ENCODE results near the gene RNF157.

RNF157 gene

DNA sequence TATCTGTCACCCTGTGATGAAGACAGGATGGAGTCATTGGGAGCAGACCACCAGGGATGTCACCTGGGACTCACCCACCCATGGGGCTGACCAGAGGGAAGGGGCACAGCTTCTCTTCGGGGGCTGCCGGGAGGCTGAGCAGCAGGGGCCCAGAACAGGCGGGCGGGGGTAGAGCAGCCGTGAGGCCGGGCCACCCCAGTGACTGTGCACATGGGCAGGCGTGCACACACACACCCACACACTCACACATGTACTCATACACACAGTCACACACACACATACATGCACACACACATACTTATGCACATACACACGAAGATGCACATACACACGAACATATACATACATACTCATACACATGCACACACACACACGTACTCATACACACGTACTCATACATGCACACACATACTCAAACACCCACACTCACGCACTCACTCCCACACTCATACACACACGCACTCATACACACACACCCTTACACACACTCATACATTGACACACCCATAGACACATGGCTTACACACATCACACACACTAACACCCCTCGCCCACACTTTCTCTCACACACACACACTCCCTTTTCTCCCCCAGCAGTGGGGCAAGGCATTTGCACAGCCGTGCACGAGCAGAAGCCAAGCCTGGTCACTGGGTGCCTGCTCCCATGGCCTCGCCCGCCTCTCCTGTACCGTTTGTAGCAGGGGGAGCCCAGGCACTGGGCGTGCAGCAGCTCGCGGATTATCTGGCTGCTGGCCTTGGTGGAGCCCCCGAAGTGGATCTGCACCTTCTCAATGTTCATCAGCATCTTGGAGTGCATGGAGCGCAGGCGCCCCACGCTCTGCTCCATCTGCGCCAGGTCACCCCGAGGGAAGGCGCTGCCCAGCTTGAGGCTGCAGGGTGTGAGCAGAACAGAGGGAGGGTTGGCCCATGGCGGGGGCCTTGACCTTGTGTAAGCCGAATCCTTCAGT is 37.3 kb upstream of the RNF157 start:
- Histone ChIP-seq H3K27me3 (ENCODE audit: insufficient read depth, poor library complexity, severe bottlenecking) (no peaks in the 10 kb centered on the region), H3K27ac (replicated peaks) (no peak overlapping the region), H3K4me3 (replicated peaks; ENCODE audit: insufficient read depth, low read length) (no peak overlapping the region)
- TF ChIP-seq REST (IDR thresholded peaks at IDR 0.05; ENCODE audit: insufficient replicate concordance, low read depth) (no peak), SPI1 (IDR thresholded peaks at IDR 0.05; ENCODE audit: borderline replicate concordance, low read depth) (no peak), CTCF (IDR thresholded peaks at IDR 0.05; ENCODE audit: insufficient read depth, low read length) (no peak), GABPA (IDR thresholded peaks at IDR 0.05; ENCODE audit: low read depth) (no peak), POLR2AphosphoS5 (IDR thresholded peaks at IDR 0.05; ENCODE audit: low read depth) (no peak)
- DNase-seq (ENCODE audit: low read depth in 1 of 2, low spot score in 1 of 2) = no peak

DNA sequence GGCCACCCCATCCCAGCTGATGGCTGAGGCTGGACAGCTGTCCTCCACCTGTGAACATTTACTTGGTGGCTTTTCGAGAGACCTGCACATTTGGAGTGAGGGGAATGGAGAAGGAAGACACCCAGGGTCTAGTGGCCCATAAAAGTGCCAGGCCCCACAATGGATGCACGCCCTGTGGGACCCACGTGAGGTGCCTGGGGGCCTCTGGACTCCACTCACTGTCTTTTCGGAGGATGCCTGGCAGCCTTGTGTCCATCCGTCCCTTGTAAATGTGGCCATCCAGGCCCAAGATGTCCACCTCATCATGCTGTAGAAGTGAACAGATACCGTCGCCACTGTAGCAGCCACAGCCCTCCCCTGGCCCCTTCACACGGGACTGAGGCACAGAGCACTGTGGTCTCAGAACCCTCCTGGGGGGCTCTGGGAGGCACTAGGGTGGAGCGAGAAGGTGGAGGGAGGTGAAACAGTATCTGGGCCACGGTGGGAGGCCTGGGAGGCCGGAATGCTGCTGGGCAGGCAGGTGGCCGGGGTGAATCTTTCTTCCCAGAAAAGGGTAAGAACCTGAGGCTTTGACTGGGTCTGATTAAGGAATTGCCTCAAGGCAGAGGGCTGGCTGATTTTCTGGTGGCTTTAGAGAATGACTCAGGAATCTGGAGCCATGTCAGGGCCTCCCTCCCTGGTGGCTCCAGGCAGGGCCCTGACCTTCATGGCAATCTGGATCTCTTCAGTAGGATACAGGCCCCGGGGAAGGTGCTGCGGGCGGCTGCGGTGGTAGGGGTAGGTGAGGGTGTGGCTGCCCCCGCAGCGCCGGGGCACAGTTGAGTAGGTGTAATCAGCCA is 36.4 kb upstream of the RNF157 start:
- Histone ChIP-seq H3K27me3 (ENCODE audit: insufficient read depth, poor library complexity, severe bottlenecking) (no peaks in the 10 kb centered on the region), H3K27ac (replicated peaks) (no peak overlapping the region), H3K4me3 (replicated peaks; ENCODE audit: insufficient read depth, low read length) (no peak overlapping the region)
- DNase-seq (ENCODE audit: low read depth in 1 of 2, low spot score in 1 of 2) = no peak
- TF ChIP-seq GABPA (IDR thresholded peaks at IDR 0.05; ENCODE audit: low read depth) = no peak
- TF ChIP-seq POLR2AphosphoS5 (IDR thresholded peaks at IDR 0.05; ENCODE audit: low read depth) = no peak
- no peak for TF ChIP-seq SPI1 (IDR thresholded peaks at IDR 0.05; ENCODE audit: borderline replicate concordance, low read depth)
- TF ChIP-seq CTCF (IDR thresholded peaks at IDR 0.05; ENCODE audit: insufficient read depth, low read length) = no peak
- no peak for TF ChIP-seq REST (IDR thresholded peaks at IDR 0.05; ENCODE audit: insufficient replicate concordance, low read depth)

DNA sequence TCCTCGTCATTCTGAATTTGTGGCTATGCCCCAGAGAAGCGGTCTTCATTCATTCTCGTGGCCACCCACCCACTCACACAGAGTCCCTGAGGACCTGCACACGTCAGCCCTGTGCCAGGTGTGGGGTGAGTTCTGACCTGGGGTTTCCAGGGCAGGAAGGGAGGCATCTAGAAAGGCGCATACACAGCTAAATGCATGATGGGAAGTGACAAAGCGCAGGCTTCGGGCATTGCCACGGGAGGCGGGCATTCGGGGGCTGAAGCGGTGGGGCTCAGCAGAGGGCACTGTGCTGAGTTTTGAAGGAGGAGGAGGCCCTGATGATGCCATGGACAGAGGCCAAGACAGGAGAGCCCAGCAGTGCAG is 35.8 kb upstream of the RNF157 start:
- TF ChIP-seq POLR2AphosphoS5 (IDR thresholded peaks at IDR 0.05; ENCODE audit: low read depth) = no peak
- no peak for TF ChIP-seq SPI1 (IDR thresholded peaks at IDR 0.05; ENCODE audit: borderline replicate concordance, low read depth)
- TF ChIP-seq GABPA (IDR thresholded peaks at IDR 0.05; ENCODE audit: low read depth) = no peak
- TF ChIP-seq REST (IDR thresholded peaks at IDR 0.05; ENCODE audit: insufficient replicate concordance, low read depth) = no peak
- TF ChIP-seq CTCF (IDR thresholded peaks at IDR 0.05; ENCODE audit: insufficient read depth, low read length) = no peak

More for the DNA sequence above, 35.8 kb upstream of the RNF157 start:
- Histone ChIP-seq H3K27me3 (ENCODE audit: insufficient read depth, poor library complexity, severe bottlenecking) (no peaks in the 10 kb centered on the region), H3K27ac (replicated peaks) (no peak overlapping the region), H3K4me3 (replicated peaks; ENCODE audit: insufficient read depth, low read length) (no peak overlapping the region)
- DNase-seq (ENCODE audit: low read depth in 1 of 2, low spot score in 1 of 2) = no peak

All from HL-60 (cell line).